22Rv1 (cell line): ENCODE results near the gene IP6K1.
A peak's percentile ranks its signal among the peaks of the same experiment; 100 is the strongest.

Experiments used
- H3K27ac ChIP-seq: fragments of 450-650 bp; 2 replicates; pipeline ENCODE4 v1.5.1; 2017
- ZFX ChIP-seq: fragments of 450-650 bp; IDR thresholded peaks from 2 replicates; pipeline ENCODE4 v1.6.1; 2017; ENCODE audit warnings: antibody characterized with exemption, borderline replicate concordance
- TF ChIP-seq, protein P1 (sequence below): fragments of 450-650 bp; IDR thresholded peaks from 2 replicates; pipeline ENCODE4 v1.5.1; 2017; ENCODE audit warnings: mild to moderate bottlenecking

Gene IP6K1

DNA sequence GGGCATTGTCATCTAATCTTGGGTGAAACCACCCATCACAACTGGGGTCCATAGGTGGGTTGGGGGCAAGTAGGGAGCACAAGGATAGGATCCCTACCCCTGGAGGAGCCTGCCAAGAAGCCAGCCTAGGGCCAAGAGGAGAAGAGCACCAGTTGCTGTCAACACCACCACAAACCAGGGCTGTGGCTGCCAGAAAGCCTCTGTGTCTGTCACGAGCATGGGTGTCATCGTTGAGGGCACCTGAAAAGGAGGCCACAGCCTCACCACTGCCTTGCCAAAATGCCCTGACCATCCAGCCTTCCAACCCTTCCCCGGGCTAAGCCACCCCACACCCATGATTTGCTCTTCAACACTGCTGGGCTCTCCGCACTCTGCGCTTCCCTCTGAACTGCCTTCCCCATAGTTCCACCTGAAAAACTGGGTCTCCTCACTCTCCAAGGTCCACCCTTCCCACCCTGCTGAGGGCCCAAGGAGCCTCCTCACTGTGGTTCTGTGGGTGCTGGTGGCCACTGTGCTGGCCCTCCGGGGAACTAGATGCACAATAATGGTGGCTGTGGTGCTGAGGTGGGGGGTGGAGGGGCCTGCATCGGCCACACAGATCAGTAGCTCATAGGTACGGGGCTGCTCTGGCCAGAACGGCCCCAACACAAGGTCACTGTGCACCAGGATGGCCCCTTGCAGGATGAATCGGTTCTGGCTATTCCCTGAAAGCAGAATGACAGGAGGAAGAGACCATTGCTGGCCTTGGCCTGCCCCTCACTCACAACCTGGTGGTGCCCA is 6.2 kb upstream of the IP6K1 start:
- TF ChIP-seq, protein P1, sequence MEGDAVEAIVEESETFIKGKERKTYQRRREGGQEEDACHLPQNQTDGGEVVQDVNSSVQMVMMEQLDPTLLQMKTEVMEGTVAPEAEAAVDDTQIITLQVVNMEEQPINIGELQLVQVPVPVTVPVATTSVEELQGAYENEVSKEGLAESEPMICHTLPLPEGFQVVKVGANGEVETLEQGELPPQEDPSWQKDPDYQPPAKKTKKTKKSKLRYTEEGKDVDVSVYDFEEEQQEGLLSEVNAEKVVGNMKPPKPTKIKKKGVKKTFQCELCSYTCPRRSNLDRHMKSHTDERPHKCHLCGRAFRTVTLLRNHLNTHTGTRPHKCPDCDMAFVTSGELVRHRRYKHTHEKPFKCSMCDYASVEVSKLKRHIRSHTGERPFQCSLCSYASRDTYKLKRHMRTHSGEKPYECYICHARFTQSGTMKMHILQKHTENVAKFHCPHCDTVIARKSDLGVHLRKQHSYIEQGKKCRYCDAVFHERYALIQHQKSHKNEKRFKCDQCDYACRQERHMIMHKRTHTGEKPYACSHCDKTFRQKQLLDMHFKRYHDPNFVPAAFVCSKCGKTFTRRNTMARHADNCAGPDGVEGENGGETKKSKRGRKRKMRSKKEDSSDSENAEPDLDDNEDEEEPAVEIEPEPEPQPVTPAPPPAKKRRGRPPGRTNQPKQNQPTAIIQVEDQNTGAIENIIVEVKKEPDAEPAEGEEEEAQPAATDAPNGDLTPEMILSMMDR, result no peak
- TF ChIP-seq ZFX, result no peak
- no peak overlapping the region for H3K27ac ChIP-seq

DNA sequence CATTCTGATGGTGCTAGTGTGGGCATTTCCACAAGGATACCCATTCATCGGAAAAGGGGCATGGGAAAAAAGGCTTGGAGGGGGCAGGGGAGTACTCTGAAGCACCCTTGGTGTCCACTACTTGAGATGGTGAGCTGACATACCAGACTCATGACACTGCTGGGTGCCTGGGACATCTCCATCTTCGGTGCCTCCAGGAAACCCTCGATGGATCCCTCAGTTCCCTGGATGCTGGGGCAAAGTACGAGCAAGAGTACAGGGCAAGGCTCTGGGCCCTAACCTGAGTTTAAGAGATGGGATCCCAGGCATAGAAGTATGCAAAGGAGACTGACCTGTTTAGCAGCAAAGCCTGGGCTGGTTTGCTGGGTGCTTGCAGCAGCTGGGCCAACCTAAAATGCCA is 5.2 kb upstream of the IP6K1 start:
- H3K27ac ChIP-seq, result no peak overlapping the region
- no peak for TF ChIP-seq ZFX
- TF ChIP-seq, protein P1, result no peak

DNA sequence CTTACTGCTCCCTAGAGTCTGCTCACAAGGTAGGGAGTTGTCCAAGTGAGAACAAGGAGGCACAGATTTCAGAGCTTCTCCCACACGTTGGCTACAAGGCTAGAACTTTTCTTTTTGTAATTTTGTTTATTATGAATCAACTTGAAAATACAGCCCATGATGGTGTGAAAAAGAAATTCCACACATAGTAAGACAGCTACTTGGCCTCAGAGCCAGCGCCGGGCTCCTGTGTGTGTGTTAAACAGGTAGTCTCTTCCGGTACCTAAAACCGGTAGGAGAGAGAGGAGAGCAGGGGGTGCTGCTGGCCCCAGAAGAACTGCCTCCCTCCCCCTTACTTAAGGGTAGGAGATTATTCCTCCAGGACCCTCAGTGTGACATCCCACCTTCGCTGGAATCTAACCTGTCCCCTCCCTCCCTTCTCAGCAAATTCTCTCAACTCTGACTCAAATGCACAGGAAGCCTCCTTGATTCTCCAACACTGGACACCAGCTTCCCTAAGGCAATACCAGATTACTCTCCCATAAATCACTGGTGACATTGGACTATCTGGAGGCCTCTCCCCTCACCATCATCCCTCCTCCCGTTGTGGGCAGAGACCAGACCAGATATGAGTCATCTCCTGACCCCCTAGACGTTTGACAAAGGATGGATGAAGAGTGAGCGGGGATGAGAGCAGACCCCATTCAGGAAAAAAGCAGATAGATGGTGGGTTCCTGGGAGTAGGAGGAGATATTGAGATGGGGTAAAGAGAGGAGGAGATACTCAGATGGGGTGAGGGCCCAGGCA is 4.5 kb upstream of the IP6K1 start:
- TF ChIP-seq, protein P1, result no peak
- no peak for TF ChIP-seq ZFX
- H3K27ac ChIP-seq, result no peak overlapping the region

DNA sequence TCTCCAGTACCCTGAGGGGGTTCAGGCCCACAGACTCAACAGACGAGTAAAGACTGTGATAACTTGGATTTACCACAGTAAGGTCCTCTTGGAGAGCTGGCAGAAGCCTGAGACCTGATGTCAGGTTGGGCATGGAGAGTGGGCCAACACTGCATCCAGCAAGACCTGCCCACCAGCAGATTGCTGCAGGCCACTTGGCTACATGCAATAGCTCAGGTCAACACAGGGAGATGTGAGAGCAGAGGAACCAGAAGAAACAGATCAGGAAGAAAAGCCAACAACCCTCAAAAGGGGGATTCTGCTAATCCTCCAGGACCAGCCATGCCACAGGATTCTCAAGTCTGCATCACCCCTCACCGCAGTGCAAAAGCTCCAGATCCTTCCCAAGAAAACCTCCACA is 1.7 kb upstream of the IP6K1 start:
- no peak overlapping the region for H3K27ac ChIP-seq
- TF ChIP-seq, protein P1, result no peak
- no peak for TF ChIP-seq ZFX

DNA sequence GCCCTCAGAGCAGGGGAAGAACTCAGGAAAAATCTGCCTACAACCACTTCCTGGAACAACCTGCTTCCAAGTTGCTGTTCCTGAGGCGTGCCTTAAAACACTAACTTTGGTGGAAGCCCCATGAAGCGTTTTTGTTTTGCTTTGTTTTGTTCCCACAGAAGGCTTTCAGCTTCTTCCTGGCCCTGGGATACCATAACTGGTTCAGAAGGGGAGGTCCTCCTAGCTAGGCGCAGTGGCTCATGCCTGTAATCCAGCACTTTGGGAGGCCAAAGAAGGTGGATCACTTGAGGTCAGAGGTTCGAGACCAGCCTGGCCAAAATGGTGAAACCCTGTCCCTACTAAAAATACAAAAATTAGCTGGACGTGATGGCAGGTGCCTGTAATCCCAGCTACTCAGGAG is 1.2 kb upstream of the IP6K1 start:
- TF ChIP-seq, protein P1, result no peak
- TF ChIP-seq ZFX, result no peak
- H3K27ac ChIP-seq, result peak overlapping the region; percentile 71

DNA sequence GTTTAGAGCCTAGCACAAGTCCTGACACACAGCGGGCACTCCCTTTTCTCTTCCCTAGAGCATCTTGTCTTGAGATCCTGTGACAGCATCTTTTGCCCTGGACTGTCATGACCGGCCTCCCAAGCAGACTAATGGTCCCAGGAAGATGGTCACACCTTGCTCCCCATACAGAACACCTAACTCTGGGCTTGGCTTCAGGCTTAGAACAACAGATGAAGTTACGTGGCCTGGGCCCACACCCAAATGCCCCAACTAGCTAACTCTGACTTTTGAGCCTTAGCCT is 781 bp upstream of the IP6K1 start:
- TF ChIP-seq ZFX, result no peak
- TF ChIP-seq, protein P1, result no peak
- H3K27ac ChIP-seq, result peak overlapping the region; percentile 71
